Activated naive CD4-positive, alpha-beta T cell treated with anti-CD3 and anti-CD28 coated beads for 36 hours (primary cell): ENCODE results near the gene ASXL3. TPM values are rescaled to one million over a fixed set of nuclear protein-coding genes. Genes with fewer than 3 reads are reported as not detected.

Experiments
- CTCF ChIA-PET: fragments of 350-600 bp; sonication (Branson Sonifier 250); formaldehyde crosslinking; loops from one replicate; lab custom pipeline; 2021; ENCODE audit warnings: antibody characterized with exemption; lab: Charles Lee
- DNase-seq: peaks from one replicate; pipeline ENCODE4 v3.0.0-alpha.2; 2020
- H3K27ac Mint-ChIP-seq: one replicate; pipeline ENCODE4 v1.8.0; 2021; ENCODE audit warnings: mild to moderate bottlenecking, mixed read lengths
- H3K27me3 Mint-ChIP-seq: one replicate; pipeline ENCODE4 v1.8.0; 2021; ENCODE audit warnings: low read depth, mixed read lengths
- H3K36me3 Mint-ChIP-seq: one replicate; pipeline ENCODE4 v1.8.0; 2021; ENCODE audit warnings: low read depth, mixed read lengths
- H3K4me1 Mint-ChIP-seq: one replicate; pipeline ENCODE4 v1.8.0; 2021; ENCODE audit warnings: low read depth, mixed read lengths
- H3K4me3 Mint-ChIP-seq: one replicate; pipeline ENCODE4 v1.8.0; 2021; ENCODE audit warnings: mild to moderate bottlenecking, moderate library complexity, mixed read lengths
- H3K9me3 Mint-ChIP-seq: one replicate; pipeline ENCODE4 v1.8.0; 2021; ENCODE audit warnings: mixed read lengths
- intact Hi-C: fragments of 100-400 bp; cut with micrococcal nuclease; formaldehyde crosslinking; loops from one replicate; pipeline ENCODE4 v1.15.1; 2023
- total RNA-seq, 2 experiments: library from RNA; stranded (reverse); gene quantifications; one replicate each; pipeline ENCODE4 v1.2.3, GENCODE V29; 2021

ASXL3 gene
- total RNA-seq, 2 experiments from 2014 or later, result not detected

DNA sequence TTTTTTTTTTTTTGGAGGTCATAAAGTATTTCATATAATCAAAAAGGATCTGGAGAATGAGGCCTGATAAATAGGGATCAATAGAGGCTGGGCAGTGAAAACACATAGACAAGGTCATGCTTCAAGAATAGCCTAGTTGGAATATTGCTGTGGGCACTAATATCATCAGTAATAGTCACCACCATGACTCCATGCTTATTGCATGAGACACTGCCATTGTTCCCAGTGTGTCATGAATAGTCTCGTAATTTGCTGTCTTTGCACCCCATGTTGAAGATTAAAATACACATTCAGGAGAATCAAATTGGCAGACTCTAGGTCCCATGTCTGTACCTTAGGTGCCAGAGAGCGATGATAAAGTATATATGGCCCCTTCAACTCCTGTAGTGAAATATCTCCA, 10.3 kb downstream of the ASXL3 start:
- DNase-seq, result no peak
- no peaks in the 10 kb centered on the region for H3K27me3 Mint-ChIP-seq
- no peak overlapping the region for H3K27ac Mint-ChIP-seq
- H3K4me3 Mint-ChIP-seq, result no peak overlapping the region
- H3K4me1 Mint-ChIP-seq, result no peaks in the 10 kb centered on the region
- CTCF ChIA-PET, result no interaction called here
- intact Hi-C loops, result no loop called here
- peaks cover 8% of the 10 kb centered on the region for H3K9me3 Mint-ChIP-seq
- H3K36me3 Mint-ChIP-seq, result no peaks in the 10 kb centered on the region

DNA sequence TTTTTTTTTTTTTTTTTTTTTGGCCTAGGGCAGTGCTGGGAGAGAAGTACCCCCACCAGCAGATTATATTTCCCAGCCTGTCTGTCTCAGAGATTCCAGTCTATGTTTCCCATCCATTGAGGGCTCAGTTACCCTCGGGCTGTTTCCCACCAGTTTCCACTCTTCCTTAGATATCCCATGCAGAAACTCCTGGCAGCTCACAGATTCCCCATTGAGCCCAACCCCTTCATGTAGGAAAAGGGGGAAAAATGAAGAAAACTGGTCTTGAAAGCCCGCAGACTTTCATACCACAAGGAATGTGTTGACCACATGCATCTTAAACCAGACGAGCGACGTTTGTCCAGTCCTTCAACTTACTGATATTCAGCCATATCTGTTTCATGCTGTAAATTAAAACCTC, 15.2 kb downstream of the ASXL3 start:
- intact Hi-C loops, result loop anchor here (10.0 kb wide), 1 partner anchor 62 kb away; no protein-coding TSS in a partner anchor
- DNase-seq, result no peak
- no peaks in the 10 kb centered on the region for H3K4me1 Mint-ChIP-seq
- no peak overlapping the region for H3K27ac Mint-ChIP-seq
- no peak overlapping the region for H3K4me3 Mint-ChIP-seq
- peaks cover 4% of the 10 kb centered on the region for H3K9me3 Mint-ChIP-seq
- no peaks in the 10 kb centered on the region for H3K27me3 Mint-ChIP-seq
- CTCF ChIA-PET, result no interaction called here
- H3K36me3 Mint-ChIP-seq, result no peaks in the 10 kb centered on the region

DNA sequence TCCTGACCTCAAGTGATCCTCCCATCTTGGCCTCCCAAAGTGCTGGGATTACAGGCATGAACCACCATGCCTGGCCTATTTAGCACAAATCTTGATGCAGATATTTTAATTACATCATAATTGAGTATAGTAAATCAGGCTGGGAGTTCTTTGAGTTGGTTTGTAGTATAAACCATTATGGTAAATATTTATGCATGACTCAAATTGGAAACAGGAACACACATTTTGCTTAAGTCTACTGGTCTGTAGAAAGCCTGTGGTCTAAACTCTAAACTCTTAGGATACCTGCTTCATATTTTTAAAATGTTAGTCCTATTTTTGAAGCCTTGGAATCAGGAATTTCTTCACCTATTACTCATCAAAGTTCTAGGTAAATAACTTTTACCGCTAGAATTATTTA, 16.8 kb downstream of the ASXL3 start:
- H3K9me3 Mint-ChIP-seq, result peaks cover 2% of the 10 kb centered on the region
- H3K27me3 Mint-ChIP-seq, result no peaks in the 10 kb centered on the region
- CTCF ChIA-PET, result no interaction called here
- no peak for DNase-seq
- H3K4me3 Mint-ChIP-seq, result no peak overlapping the region
- H3K27ac Mint-ChIP-seq, result no peak overlapping the region
- no peaks in the 10 kb centered on the region for H3K36me3 Mint-ChIP-seq
- intact Hi-C loops, result loop anchor here (10.0 kb wide), 1 partner anchor 60 kb away; no protein-coding TSS in a partner anchor
- no peaks in the 10 kb centered on the region for H3K4me1 Mint-ChIP-seq

DNA sequence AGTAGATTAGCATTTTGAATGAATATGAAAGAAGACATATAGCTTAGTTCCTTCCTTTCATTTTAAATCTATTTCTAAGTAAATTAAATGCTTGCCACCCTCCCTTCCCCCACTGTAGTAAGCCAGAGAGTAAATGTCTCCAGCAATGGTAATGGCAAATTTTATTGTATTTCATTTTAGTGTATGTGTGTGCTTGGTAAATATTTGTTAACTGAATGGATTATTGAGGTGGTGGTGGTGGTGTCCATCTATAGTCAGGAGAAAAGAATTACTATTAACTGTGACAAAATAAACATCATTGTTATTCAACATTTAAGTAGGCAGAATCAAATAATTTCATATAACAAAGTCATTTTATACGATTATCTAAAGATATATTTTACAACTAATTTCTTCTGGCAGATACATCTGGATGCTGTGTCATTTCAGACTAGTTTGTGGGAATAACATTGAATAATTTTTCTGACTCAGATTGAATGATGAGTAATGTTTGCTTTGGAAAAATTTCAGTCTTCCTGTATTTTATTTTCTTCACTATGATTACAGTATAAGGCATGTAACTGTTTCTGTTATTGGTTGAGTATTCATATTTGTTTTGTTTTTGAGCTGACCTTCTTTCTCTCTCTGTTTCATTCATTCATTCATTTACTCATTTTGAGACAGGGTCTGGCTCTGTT, 18.3 kb downstream of the ASXL3 start:
- Mint-ChIP-seq H3K27ac (no peak overlapping the region), H3K36me3 (no peaks in the 10 kb centered on the region), H3K9me3 (peaks cover 2% of the 10 kb centered on the region), H3K27me3 (no peaks in the 10 kb centered on the region), H3K4me3 (no peak overlapping the region), H3K4me1 (no peaks in the 10 kb centered on the region)
- intact Hi-C loops, result loop anchor here (10.0 kb wide), 1 partner anchor 58 kb away; no protein-coding TSS in a partner anchor
- CTCF ChIA-PET, result no interaction called here
- no peak for DNase-seq

DNA sequence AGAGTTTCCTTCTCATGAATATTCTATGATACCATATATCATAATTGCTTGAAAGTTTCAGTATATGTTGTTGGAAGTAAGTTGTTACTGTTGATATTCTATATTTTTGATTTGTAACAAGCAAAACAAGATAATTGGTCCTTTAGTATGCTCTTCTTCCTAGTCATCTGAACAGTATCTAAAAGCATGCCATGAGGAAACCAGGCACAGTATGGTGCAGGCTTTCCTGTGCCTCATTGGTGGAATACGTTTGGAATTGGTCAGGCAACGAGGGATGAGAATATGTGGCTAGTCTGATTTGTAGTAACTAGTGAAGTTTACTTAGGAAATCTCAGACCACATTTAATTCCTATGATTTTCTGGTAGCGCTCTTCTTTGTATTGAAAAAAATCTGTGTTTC, 22.8 kb downstream of the ASXL3 start:
- CTCF ChIA-PET, result no interaction called here
- peaks cover 6% of the 10 kb centered on the region for H3K9me3 Mint-ChIP-seq
- intact Hi-C loops, result no loop called here
- no peaks in the 10 kb centered on the region for H3K36me3 Mint-ChIP-seq
- H3K4me1 Mint-ChIP-seq, result no peaks in the 10 kb centered on the region
- DNase-seq, result no peak
- no peak overlapping the region for H3K27ac Mint-ChIP-seq
- no peak overlapping the region for H3K4me3 Mint-ChIP-seq
- H3K27me3 Mint-ChIP-seq, result no peaks in the 10 kb centered on the region

DNA sequence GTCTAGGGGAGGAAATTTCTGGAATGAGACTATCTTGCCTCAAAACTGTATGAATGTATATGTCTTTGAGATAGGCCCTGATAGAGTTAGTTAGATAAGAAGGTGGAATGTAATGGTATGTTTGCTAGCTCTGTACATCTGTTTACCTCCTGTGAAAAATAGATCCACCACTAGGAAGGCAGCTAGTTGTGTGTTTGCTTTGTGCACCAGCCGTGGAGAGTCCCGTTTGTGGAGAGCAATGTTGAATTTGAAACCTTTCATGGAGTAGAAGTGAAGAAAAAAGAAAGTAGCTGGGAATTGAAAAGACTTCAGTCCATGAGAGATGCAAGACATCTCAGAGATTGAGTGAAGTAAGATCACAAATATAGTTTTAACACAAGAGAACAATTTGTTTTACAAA, 25.4 kb downstream of the ASXL3 start:
- H3K9me3 Mint-ChIP-seq, result peaks cover 10% of the 10 kb centered on the region
- intact Hi-C loops, result no loop called here
- CTCF ChIA-PET, result no interaction called here
- H3K27ac Mint-ChIP-seq, result no peak overlapping the region
- no peaks in the 10 kb centered on the region for H3K36me3 Mint-ChIP-seq
- no peaks in the 10 kb centered on the region for H3K4me1 Mint-ChIP-seq
- H3K4me3 Mint-ChIP-seq, result no peak overlapping the region
- H3K27me3 Mint-ChIP-seq, result no peaks in the 10 kb centered on the region
- DNase-seq, result no peak

DNA sequence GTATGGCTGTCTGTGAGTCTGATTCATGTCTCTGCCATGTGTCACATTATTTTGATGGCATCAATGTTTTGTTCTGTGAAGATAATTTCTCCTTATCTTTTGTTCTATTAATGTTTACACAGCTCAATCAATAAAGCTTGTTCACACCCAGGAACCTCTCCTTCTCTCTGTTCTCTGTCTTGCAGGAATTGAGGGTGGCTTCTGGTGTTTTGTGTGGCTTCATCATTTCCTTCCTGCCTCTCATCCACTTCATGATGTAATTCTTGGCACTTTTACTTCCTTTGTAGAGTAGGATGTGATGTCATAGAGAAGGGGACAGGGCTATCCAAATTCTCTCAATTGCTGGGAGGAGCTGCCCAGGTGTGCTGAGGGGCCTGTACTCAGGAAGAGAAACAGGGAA, 27.2 kb downstream of the ASXL3 start:
- H3K4me1 Mint-ChIP-seq, result no peaks in the 10 kb centered on the region
- no peak for DNase-seq
- H3K27ac Mint-ChIP-seq, result no peak overlapping the region
- CTCF ChIA-PET, result no interaction called here
- no peaks in the 10 kb centered on the region for H3K27me3 Mint-ChIP-seq
- H3K36me3 Mint-ChIP-seq, result no peaks in the 10 kb centered on the region
- H3K4me3 Mint-ChIP-seq, result no peak overlapping the region
- intact Hi-C loops, result no loop called here
- H3K9me3 Mint-ChIP-seq, result peaks cover 11% of the 10 kb centered on the region

DNA sequence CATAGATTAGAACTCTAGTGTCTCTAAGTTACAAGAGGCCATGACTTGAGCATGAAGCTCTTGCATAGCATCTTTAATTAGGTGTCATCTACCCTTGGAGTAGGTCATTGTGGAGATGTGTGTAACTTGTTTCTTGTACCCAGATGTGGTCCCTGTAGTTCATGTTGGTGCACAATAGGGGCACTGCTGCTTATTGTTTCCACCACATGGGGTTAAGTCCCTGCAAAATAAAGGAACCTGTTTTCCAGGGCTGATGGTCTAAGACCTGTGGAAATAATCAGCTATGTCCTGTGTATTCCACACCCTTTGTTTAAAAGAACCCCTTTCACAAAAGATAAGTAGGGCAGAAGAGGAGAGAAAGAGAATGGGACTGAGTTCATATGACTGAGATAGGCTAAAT, 28.6 kb downstream of the ASXL3 start:
- CTCF ChIA-PET, result no interaction called here
- H3K36me3 Mint-ChIP-seq, result no peaks in the 10 kb centered on the region
- no peak overlapping the region for H3K4me3 Mint-ChIP-seq
- no peaks in the 10 kb centered on the region for H3K4me1 Mint-ChIP-seq
- no peak overlapping the region for H3K27ac Mint-ChIP-seq
- DNase-seq, result no peak
- intact Hi-C loops, result no loop called here
- no peaks in the 10 kb centered on the region for H3K27me3 Mint-ChIP-seq
- H3K9me3 Mint-ChIP-seq, result peaks cover 11% of the 10 kb centered on the region

DNA sequence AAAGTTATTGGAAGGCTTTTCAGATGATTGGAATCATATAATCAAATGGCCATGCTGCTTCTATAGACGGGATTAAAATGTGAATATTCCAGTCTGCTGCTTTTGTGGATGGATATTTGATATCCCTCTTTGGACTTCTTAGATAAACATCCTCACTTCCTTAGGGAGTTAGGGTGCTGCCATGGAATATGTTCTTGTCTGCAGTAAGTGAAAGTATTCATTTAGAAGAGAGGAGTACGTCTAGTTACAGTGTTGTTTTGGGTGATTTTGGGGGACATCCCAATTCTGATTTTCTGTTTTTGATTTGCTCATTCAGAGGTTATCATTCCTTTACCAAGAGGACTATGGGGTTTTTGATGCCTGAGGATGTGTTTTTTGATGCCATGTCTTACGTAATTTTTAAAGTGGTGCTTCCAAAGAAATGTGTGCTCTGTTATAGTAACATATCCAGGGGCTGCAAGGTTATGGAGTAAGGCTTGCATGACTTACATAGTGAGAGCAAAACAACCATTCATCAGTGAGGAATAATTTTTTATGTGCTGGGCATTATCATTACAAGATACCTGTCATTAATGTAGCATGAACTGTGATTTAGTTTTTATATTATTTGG, 33.6 kb downstream of the ASXL3 start:
- intact Hi-C loops, result no loop called here
- Mint-ChIP-seq H3K4me1 (no peaks in the 10 kb centered on the region), H3K9me3 (peaks cover 3% of the 10 kb centered on the region)

DNA sequence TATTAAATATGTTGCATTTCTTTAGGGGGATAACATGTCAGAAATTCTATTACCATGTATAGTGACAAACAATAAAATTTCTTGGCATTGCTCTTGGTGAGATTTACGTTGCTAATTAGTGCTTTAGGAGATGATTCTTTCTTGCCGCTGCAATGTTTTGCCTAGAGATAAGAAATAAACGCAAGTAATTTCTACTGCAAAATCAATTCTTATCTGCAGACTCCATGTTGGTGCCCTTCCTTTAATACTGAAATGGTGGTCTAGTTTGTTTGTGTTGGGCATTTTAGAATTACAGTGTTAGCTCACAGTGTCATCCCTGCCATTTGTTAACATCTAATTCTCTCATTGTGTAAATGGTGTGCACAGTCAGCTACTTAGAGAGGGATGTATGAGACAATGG, 34.6 kb downstream of the ASXL3 start:
- no peak overlapping the region for H3K27ac Mint-ChIP-seq
- no peak overlapping the region for H3K4me3 Mint-ChIP-seq
- CTCF ChIA-PET, result no interaction called here
- no peaks in the 10 kb centered on the region for H3K4me1 Mint-ChIP-seq
- peaks cover 4% of the 10 kb centered on the region for H3K9me3 Mint-ChIP-seq
- no peaks in the 10 kb centered on the region for H3K27me3 Mint-ChIP-seq
- no peaks in the 10 kb centered on the region for H3K36me3 Mint-ChIP-seq
- intact Hi-C loops, result no loop called here
- no peak for DNase-seq

More for the DNA sequence above, 33.6 kb downstream of the ASXL3 start:
- CTCF ChIA-PET, result no interaction called here
- Mint-ChIP-seq H3K27me3 (no peaks in the 10 kb centered on the region), H3K27ac (no peak overlapping the region), H3K4me3 (no peak overlapping the region), H3K36me3 (no peaks in the 10 kb centered on the region)
- no peak for DNase-seq

DNA sequence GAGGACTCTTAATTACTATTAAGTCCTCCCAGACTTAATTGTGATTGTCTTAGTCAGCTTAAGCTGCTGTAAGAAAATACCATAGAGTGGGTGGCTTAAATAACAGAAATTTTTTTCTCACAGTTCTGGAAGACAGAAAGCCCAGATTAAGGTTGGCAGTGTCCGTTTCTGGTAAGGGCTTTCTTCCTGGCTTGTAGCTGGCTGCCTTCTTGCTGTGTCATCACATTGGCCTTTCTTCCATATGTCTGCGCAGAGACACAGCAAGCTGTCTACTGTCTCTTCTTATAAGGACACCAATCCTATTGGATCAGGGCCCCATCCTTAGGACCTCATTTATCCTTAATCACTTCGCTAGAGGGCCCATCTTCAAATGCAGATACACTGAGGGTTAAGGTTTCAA, 38.5 kb downstream of the ASXL3 start:
- CTCF ChIA-PET, result interaction anchor here (0.7 kb wide), 1 partner anchor 378 kb away, joined by 4 read pairs; no protein-coding TSS in a partner anchor
- H3K9me3 Mint-ChIP-seq, result peaks cover 5% of the 10 kb centered on the region
- no peaks in the 10 kb centered on the region for H3K27me3 Mint-ChIP-seq
- intact Hi-C loops, result no loop called here
- no peak for DNase-seq
- H3K27ac Mint-ChIP-seq, result no peak overlapping the region
- H3K4me3 Mint-ChIP-seq, result no peak overlapping the region
- no peaks in the 10 kb centered on the region for H3K36me3 Mint-ChIP-seq
- no peaks in the 10 kb centered on the region for H3K4me1 Mint-ChIP-seq

DNA sequence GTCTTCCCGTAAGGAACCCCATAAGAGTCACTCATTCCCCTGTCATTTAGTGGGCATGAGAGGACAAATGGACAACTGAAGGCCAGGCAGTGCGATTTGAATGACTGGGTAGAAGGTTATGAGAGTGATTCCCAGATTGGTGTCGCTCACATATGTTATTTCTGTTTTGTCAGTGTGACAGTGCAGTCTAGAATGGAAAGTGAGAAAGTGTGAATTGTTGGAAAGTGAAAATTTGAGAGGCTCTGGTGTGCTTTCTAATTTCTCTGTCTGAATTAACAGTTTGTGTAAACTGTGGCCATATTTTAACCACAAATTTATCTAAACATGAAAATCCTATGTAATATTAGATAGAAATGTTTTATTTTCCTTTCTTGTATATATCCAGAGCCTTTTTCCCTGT, 49.1 kb downstream of the ASXL3 start:
- H3K4me1 Mint-ChIP-seq, result no peaks in the 10 kb centered on the region
- intact Hi-C loops, result no loop called here

DNA sequence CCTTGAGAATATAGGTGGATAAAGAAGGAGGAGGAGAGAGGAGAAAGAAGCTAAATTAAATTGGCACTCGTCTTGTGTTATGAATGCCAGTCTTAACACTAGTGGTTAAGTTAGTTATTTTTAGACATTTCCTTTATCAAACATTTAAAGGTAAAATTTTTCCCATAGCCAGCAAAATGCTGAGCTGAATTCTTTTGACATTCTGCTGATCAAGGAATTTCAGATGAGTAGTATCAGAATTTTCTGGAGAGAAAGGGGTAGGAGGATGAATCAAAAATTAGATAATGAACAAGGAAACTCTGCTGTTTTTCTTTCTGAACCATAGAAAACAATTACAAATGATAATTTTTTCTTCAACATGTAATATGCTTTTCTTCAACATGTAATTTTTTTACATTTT, 52.5 kb downstream of the ASXL3 start:
- CTCF ChIA-PET, result no interaction called here
- Mint-ChIP-seq H3K36me3 (no peaks in the 10 kb centered on the region), H3K4me3 (no peak overlapping the region), H3K27me3 (no peaks in the 10 kb centered on the region), H3K4me1 (no peaks in the 10 kb centered on the region), H3K27ac (no peak overlapping the region), H3K9me3 (peaks cover 6% of the 10 kb centered on the region)
- DNase-seq, result no peak
- intact Hi-C loops, result no loop called here

More for the DNA sequence above, 49.1 kb downstream of the ASXL3 start:
- Mint-ChIP-seq H3K9me3 (peaks cover 4% of the 10 kb centered on the region), H3K36me3 (no peaks in the 10 kb centered on the region), H3K27me3 (no peaks in the 10 kb centered on the region), H3K4me3 (no peak overlapping the region), H3K27ac (no peak overlapping the region)
- no peak for DNase-seq
- CTCF ChIA-PET, result no interaction called here
